OCI-LY3 (cell line): ENCODE data around the gene URI1.

Experiments used
- H2AFZ ChIP-seq: fragments of 200-600, 300-600 bp; shearing (Covaris generic); 2 replicates; pipeline ENCODE4 v1.6.0; 2014; ENCODE audit warnings: antibody characterized with exemption, low read depth, low read length
- H3K27ac ChIP-seq: fragments of 200-600, 300-600 bp; sonication (generic); 2 replicates; pipeline ENCODE4 v1.5.1; 2014; ENCODE audit warnings: mild to moderate bottlenecking, low read length, moderate library complexity, mixed read lengths
- H3K27me3 ChIP-seq: fragments of 200-600, 300-600 bp; sonication (generic); 2 replicates; pipeline ENCODE4 v1.6.1; 2014; ENCODE audit warnings: low read depth, low read length, mixed read lengths
- H3K36me3 ChIP-seq: fragments of 200-600, 300-600 bp; sonication (generic); replicated peaks from 2 replicates; pipeline ENCODE3; 2014; ENCODE audit warnings: low read depth, low read length, mixed read lengths
- H3K4me1 ChIP-seq: fragments of 300-600, 200-600 bp; sonication (generic); 2 replicates; pipeline ENCODE4 v1.6.1; 2014; ENCODE audit warnings: low read length, mixed read lengths
- H3K4me2 ChIP-seq: fragments of 200-600, 300-600 bp; sonication (generic); 2 replicates; pipeline ENCODE4 v1.6.1; 2014; ENCODE audit warnings: low read length, mixed read lengths
- H3K4me3 ChIP-seq: fragments of 300-600, 200-600 bp; sonication (generic); 2 replicates; pipeline ENCODE4 v1.5.1; 2014; ENCODE audit warnings: antibody characterized with exemption, mild to moderate bottlenecking, low read length, moderate library complexity
- H3K79me2 ChIP-seq: fragments of 300-600, 200-600 bp; shearing (Covaris generic); 2 replicates; pipeline ENCODE4 v1.6.1; 2014; ENCODE audit warnings: mild to moderate bottlenecking, low read length, mixed read lengths
- H3K9ac ChIP-seq: fragments of 300-600, 200-600 bp; shearing (Covaris generic); 2 replicates; pipeline ENCODE4 v1.6.0; 2014; ENCODE audit warnings: mild to moderate bottlenecking, low read length, moderate library complexity
- H3K9me3 ChIP-seq: fragments of 200-600, 300-600 bp; shearing (Covaris generic); 2 replicates; pipeline ENCODE4 v1.6.1; 2014; ENCODE audit warnings: low read length, mixed read lengths; ENCODE audit not compliant: insufficient read depth
- H4K20me1 ChIP-seq: fragments of 200-600, 300-600 bp; sonication (generic); 2 replicates; pipeline ENCODE4 v1.6.1; 2016; ENCODE audit warnings: low read length, mixed read lengths; ENCODE audit not compliant: insufficient read depth
- EZH2phosphoT487 ChIP-seq: fragments of 200-600 bp; shearing (Covaris generic); IDR thresholded peaks from 2 replicates; pipeline ENCODE4 v1.6.1; 2018; ENCODE audit warnings: antibody characterized with exemption, mixed run types, low read depth
- TF ChIP-seq, protein P1 (sequence below): fragments of 200-600, 300-600 bp; sonication (generic); IDR thresholded peaks from 2 replicates; pipeline ENCODE4 v1.5.1; 2014; ENCODE audit warnings: antibody characterized with exemption, low read length, low read depth

URI1 gene

DNA sequence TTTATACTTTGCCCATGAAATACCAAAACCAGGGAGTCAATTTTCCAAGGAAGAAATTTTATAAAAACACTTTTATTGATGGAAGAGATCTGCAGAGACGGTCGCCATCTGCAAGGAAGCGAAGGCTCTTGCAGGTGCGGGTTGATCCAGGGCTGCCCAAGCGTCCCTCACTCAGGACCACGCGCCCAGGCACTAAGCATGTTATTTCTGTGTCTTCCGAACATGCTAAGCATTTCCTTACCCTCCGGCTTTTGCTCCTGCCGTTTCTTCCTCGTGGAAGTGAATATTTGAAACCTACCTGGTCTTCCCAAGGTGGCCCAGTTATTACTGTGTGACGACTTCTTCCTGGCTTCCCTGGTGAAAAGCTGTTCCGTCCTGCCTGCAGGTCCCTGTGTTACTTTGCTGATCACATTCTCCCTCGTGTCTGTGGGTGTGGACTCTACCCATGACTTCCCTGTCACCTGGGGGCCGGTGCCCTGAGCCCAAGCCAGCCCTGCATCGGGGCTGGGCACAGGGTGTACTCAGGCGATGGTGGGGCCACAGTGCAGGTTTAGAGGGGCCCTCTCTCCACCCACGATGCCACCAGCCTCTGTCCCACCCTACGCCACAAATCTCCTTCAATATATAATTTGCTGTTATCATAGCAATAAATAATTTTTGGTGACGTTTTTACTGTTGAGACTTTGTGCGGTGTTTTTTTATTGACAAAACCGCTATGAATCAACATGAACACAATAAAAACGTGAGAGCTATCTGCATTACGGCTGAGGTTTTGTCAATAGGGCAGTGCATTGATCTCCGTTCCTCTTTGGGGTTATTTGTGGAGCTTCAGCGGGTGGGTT is 119.4 kb downstream of the URI1 start:
- H3K27ac ChIP-seq, result no peak overlapping the region
- no peaks in the 10 kb centered on the region for H3K79me2 ChIP-seq
- no peaks in the 10 kb centered on the region for H4K20me1 ChIP-seq
- no peak overlapping the region for H3K9ac ChIP-seq
- no peak overlapping the region for H2AFZ ChIP-seq
- H3K27me3 ChIP-seq, result no peaks in the 10 kb centered on the region
- peaks cover 15% of the 10 kb centered on the region for H3K4me1 ChIP-seq
- H3K4me2 ChIP-seq, result no peak overlapping the region
- no peaks in the 10 kb centered on the region for H3K9me3 ChIP-seq
- H3K4me3 ChIP-seq, result no peak overlapping the region
- TF ChIP-seq, protein P1, sequence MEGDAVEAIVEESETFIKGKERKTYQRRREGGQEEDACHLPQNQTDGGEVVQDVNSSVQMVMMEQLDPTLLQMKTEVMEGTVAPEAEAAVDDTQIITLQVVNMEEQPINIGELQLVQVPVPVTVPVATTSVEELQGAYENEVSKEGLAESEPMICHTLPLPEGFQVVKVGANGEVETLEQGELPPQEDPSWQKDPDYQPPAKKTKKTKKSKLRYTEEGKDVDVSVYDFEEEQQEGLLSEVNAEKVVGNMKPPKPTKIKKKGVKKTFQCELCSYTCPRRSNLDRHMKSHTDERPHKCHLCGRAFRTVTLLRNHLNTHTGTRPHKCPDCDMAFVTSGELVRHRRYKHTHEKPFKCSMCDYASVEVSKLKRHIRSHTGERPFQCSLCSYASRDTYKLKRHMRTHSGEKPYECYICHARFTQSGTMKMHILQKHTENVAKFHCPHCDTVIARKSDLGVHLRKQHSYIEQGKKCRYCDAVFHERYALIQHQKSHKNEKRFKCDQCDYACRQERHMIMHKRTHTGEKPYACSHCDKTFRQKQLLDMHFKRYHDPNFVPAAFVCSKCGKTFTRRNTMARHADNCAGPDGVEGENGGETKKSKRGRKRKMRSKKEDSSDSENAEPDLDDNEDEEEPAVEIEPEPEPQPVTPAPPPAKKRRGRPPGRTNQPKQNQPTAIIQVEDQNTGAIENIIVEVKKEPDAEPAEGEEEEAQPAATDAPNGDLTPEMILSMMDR, result no peak
- TF ChIP-seq EZH2phosphoT487, result no peak
- H3K36me3 ChIP-seq, result peaks cover 3% of the 10 kb centered on the region

DNA sequence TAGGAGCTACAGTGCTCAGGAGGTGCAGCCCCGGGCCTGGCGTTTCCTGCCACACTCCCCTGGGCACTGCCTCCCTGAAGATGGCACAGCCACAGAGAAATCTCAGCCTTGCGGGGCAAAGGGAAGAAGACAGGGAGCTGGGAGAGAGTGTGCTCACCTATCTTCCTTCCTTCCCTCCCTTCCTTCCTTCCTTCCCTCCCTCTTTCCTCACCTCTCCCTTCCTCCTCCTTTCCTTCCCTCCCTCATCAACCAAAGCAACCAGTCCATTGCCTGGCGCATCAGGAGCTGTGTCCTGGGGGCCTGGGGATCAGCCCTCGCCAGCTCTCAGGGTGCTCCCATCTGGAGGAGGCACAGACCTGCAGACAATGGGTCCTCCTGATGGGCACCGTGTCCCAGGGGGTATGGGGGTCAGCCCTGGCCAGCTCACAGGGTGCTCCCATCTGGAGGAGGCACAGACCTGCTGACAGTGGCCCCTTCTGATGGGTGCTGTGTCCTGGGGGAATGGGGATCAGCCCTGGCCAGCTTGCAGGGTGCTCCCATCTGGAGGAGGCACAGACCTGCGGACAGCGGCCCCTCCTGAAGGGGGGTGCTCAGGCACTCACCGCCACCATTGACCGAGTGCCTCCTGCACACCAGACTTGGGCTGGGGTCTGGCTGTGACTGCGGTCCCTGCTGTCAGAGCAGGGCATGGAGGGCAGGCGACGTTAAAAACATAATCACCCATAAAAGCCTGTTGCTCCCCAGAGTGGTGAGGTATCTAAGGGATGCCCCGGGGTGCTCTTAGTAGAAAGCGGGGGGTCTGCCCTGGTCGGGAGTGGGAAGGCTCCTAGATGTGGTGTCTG is 120.2 kb downstream of the URI1 start:
- TF ChIP-seq EZH2phosphoT487, result no peak
- TF ChIP-seq, protein P1, result no peak
- H3K27me3 ChIP-seq, result no peaks in the 10 kb centered on the region
- no peak overlapping the region for H3K27ac ChIP-seq
- no peak overlapping the region for H2AFZ ChIP-seq
- no peak overlapping the region for H3K9ac ChIP-seq
- peaks cover 19% of the 10 kb centered on the region for H3K4me1 ChIP-seq
- H3K9me3 ChIP-seq, result no peaks in the 10 kb centered on the region
- H3K36me3 ChIP-seq, result no peaks in the 10 kb centered on the region
- no peak overlapping the region for H3K4me2 ChIP-seq
- no peaks in the 10 kb centered on the region for H3K79me2 ChIP-seq
- H3K4me3 ChIP-seq, result no peak overlapping the region
- no peaks in the 10 kb centered on the region for H4K20me1 ChIP-seq

- no peaks in the 10 kb centered on the region for H3K36me3 ChIP-seq
- no peak overlapping the region for H2AFZ ChIP-seq
- H3K4me1 ChIP-seq, result peaks cover 19% of the 10 kb centered on the region
- H3K9ac ChIP-seq, result no peak overlapping the region
- H3K27ac ChIP-seq, result no peak overlapping the region
- H4K20me1 ChIP-seq, result no peaks in the 10 kb centered on the region
- H3K4me3 ChIP-seq, result no peak overlapping the region
- no peak overlapping the region for H3K4me2 ChIP-seq
- TF ChIP-seq EZH2phosphoT487, result no peak
- TF ChIP-seq, protein P1, result no peak
- H3K79me2 ChIP-seq, result no peaks in the 10 kb centered on the region
- H3K27me3 ChIP-seq, result no peaks in the 10 kb centered on the region
- no peaks in the 10 kb centered on the region for H3K9me3 ChIP-seq
Measured at GRCh38 chr19:30062907-30063649, 121.0 kb downstream of the URI1 start.
